SK-N-SH (cell line): Measurements from ENCODE around the gene CEP112. TPM values are rescaled to one million over a fixed set of nuclear protein-coding genes. Genes with fewer than 3 reads are reported as not detected.

ENCODE experiments used
- CTCF ChIA-PET: fragments of 300-600, 350-600 bp; formaldehyde crosslinking; extraction: SDS; loops from one replicate; lab custom pipeline; 2021; lab: Yijun Ruan, JAX
- POLR2A ChIA-PET: fragments of 350-600 bp; sonication (Branson Sonifier 250); formaldehyde crosslinking; extraction: SDS; loops from one replicate; lab custom pipeline; 2020; ENCODE audit warnings: antibody characterized with exemption, inconsistent platforms; lab: Yijun Ruan, JAX
- DNase-seq: peaks from one replicate; pipeline ENCODE4 v3.0.0; 2012
- H2AFZ ChIP-seq: fragments of 200-600 bp; sonication (generic); 2 replicates; pipeline ENCODE4 v1.8.1; 2016; ENCODE audit warnings: antibody characterized with exemption, mild to moderate bottlenecking, low read depth
- H3F3A ChIP-seq: fragments of 200-600 bp; sonication (generic); replicated peaks from 2 replicates; pipeline ENCODE3; 2016; ENCODE audit warnings: antibody characterized with exemption, mild to moderate bottlenecking; ENCODE audit not compliant: insufficient read depth
- H3K27ac ChIP-seq, 2 experiments: fragments of 200-500 bp in 1 of 2; fragments of 200-600 bp in 1 of 2; sonication (Bioruptor generic) in 1 of 2; sonication (generic), shearing (Covaris generic) in 1 of 2; 2 replicates each; pipeline versions ENCODE4 v1.5.1 to v1.6.1; 2014 to 2016; ENCODE audit warnings: low read depth in 2 of 2, inconsistent platforms in 1 of 2, low read length in 1 of 2, mild to moderate bottlenecking in 1 of 2, mixed read lengths in 1 of 2
- H3K27me3 ChIP-seq: fragments of 200-600 bp; sonication (generic), shearing (Covaris generic); 2 replicates; pipeline ENCODE4 v1.6.1; 2016; ENCODE audit warnings: mixed run types; ENCODE audit not compliant: insufficient read depth
- H3K36me3 ChIP-seq, 2 experiments: fragments of 200-500 bp in 1 of 2; fragments of 200-600 bp in 1 of 2; sonication (Bioruptor generic) in 1 of 2; sonication (generic) in 1 of 2; replicated peaks in 1 of 2; 2 replicates each; pipeline versions ENCODE3 to v1.5.1; 2014 to 2016; ENCODE audit warnings: low read length in 1 of 2, mild to moderate bottlenecking in 1 of 2; ENCODE audit not compliant: insufficient read depth in 2 of 2, control insufficient read depth in 1 of 2
- H3K4me1 ChIP-seq, 2 experiments: fragments of 200-500 bp in 1 of 2; fragments of 200-600 bp in 1 of 2; sonication (Bioruptor generic) in 1 of 2; sonication (generic), shearing (Covaris generic) in 1 of 2; 2 replicates each; pipeline versions ENCODE4 v1.5.1 to v1.6.1; 2014 to 2016; ENCODE audit warnings: low read depth in 1 of 2, low read length in 1 of 2, mixed run types in 1 of 2; ENCODE audit not compliant: insufficient read depth in 2 of 2, control insufficient read depth in 1 of 2
- H3K4me2 ChIP-seq: fragments of 200-600 bp; sonication (generic), shearing (Covaris generic); 2 replicates; pipeline ENCODE4 v1.6.1; 2017; ENCODE audit warnings: mixed run types
- H3K4me3 ChIP-seq, 2 experiments: fragments of 200-500 bp in 1 of 2; fragments of 200-600 bp in 1 of 2; sonication (Bioruptor generic) in 1 of 2; sonication (generic), shearing (Covaris generic) in 1 of 2; 2 replicates each; pipeline versions ENCODE4 v1.5.1 to v1.8.1; 2014 to 2016; ENCODE audit warnings: low read depth in 2 of 2, inconsistent platforms in 1 of 2, low read length in 1 of 2, mild to moderate bottlenecking in 1 of 2, mixed read lengths in 1 of 2, moderate library complexity in 1 of 2
- H3K79me2 ChIP-seq: fragments of 200-600 bp; sonication (generic); 2 replicates; pipeline ENCODE4 v1.8.1; 2017; ENCODE audit warnings: mild to moderate bottlenecking; ENCODE audit not compliant: insufficient read depth
- H3K9ac ChIP-seq: fragments of 200-600 bp; sonication (generic); 2 replicates; pipeline ENCODE4 v1.6.1; 2017; ENCODE audit warnings: mixed run types
- H3K9me2 ChIP-seq: fragments of 200-600 bp; sonication (generic); 2 replicates; pipeline ENCODE4 v1.6.1; 2017; ENCODE audit warnings: mixed run types
- H3K9me3 ChIP-seq: fragments of 200-600 bp; sonication (generic); 2 replicates; pipeline ENCODE4 v1.6.1; 2017; ENCODE audit warnings: mixed run types, mild to moderate bottlenecking, moderate library complexity
- H4K20me1 ChIP-seq: fragments of 200-600 bp; sonication (generic); 2 replicates; pipeline ENCODE4 v1.6.1; 2017; ENCODE audit warnings: mild to moderate bottlenecking, mixed run types; ENCODE audit not compliant: insufficient read depth
- EP300 ChIP-seq, 2 experiments: IDR thresholded peaks; 2 replicates each; pipeline versions ENCODE4 v1.4.0 to v1.6.1; 2012; ENCODE audit warnings: borderline replicate concordance in 1 of 2, low read depth in 1 of 2, low read length in 1 of 2
- EZH2phosphoT487 ChIP-seq: fragments of 200-600 bp; sonication (generic); IDR thresholded peaks from 2 replicates; pipeline ENCODE4 v1.6.1; 2017; ENCODE audit warnings: low read depth, mixed run types, mild to moderate bottlenecking, antibody characterized with exemption, moderate library complexity, borderline replicate concordance
- FOSL2 ChIP-seq: IDR thresholded peaks from 2 replicates; pipeline ENCODE4 v1.4.0; 2012; ENCODE audit warnings: low read depth, mild to moderate bottlenecking, moderate library complexity, borderline replicate concordance
- FOXJ3 ChIP-seq: sonication (generic); formaldehyde crosslinking; IDR thresholded peaks from 2 replicates; pipeline ENCODE4 v1.5.1; 2020; ENCODE audit warnings: mild to moderate bottlenecking, missing genetic modification reagents
- GABPA ChIP-seq: IDR thresholded peaks from 2 replicates; pipeline ENCODE4 v1.4.0; 2012; ENCODE audit warnings: low read depth, mild to moderate bottlenecking
- IRF3 ChIP-seq: fragments of 150-350 bp; IDR thresholded peaks from 2 replicates; pipeline ENCODE4 v1.6.1; 2016; ENCODE audit warnings: mild to moderate bottlenecking, low read depth, low read length
- MXI1 ChIP-seq: IDR thresholded peaks from 2 replicates; pipeline ENCODE4 v1.6.1; 2012; ENCODE audit warnings: mild to moderate bottlenecking, low read depth, low read length, improper control_type of control experiment
- NFIC ChIP-seq: IDR thresholded peaks from 2 replicates; pipeline ENCODE4 v1.4.0; 2012; ENCODE audit warnings: borderline replicate concordance
- PBX3 ChIP-seq: IDR thresholded peaks from 2 replicates; pipeline ENCODE4; 2012
- POLR2AphosphoS5 ChIP-seq: IDR thresholded peaks from 2 replicates; pipeline ENCODE4 v1.6.1; 2012; ENCODE audit warnings: low read depth, low read length
- RAD21 ChIP-seq: IDR thresholded peaks from 2 replicates; pipeline ENCODE4 v1.6.1; 2012; ENCODE audit warnings: mild to moderate bottlenecking, low read length
- REST ChIP-seq: IDR thresholded peaks from 2 replicates; pipeline ENCODE4 v1.6.1; 2012; ENCODE audit warnings: mild to moderate bottlenecking, low read depth, low read length, moderate library complexity
- RFX5 ChIP-seq: IDR thresholded peaks from 2 replicates; pipeline ENCODE4 v1.6.1; 2012; ENCODE audit warnings: mild to moderate bottlenecking, improper control_type of control experiment, low read length
- RXRA ChIP-seq: IDR thresholded peaks from 2 replicates; pipeline ENCODE4 v1.4.0; 2012; ENCODE audit warnings: low read depth, mild to moderate bottlenecking, borderline replicate concordance
- SMC3 ChIP-seq: IDR thresholded peaks from 2 replicates; pipeline ENCODE4 v1.6.1; 2012; ENCODE audit warnings: low read depth, low read length, improper control_type of control experiment
- TCF12 ChIP-seq: IDR thresholded peaks from 2 replicates; pipeline ENCODE4 v1.4.0; 2012
- USF2 ChIP-seq: fragments of 150-350 bp; IDR thresholded peaks from 2 replicates; pipeline ENCODE4 v1.6.1; 2017; ENCODE audit warnings: antibody characterized with exemption, low read length, low read depth, borderline replicate concordance
- WGBS: methylation state at CpG from one replicate; pipeline ENCODE4 v1.1.6; 2017; ENCODE audit warnings: low lambda C conversion rate; 5-methylcytosine and 5-hydroxymethylcytosine counted together
- polyA plus RNA-seq, 3 experiments: library from polyadenylated mRNA; depleted of rRNA; stranded (reverse); fragments of >200 nt; gene quantifications; 2 replicates each; pipeline ENCODE4 v1.2.3, GENCODE V29; 2012
- TF ChIP-seq, protein P1 (sequence below): fragments of 200-600 bp; sonication (generic); IDR thresholded peaks from 2 replicates; pipeline ENCODE4 v1.6.1; 2017; ENCODE audit warnings: antibody characterized with exemption, mild to moderate bottlenecking, moderate library complexity

Gene CEP112
- polyA plus RNA-seq, 1 of the 3 experiments (the other 2 are of a cell fraction), result 7.9 TPM

GRCh38 chr17:66187718-66188117, 4.2 kb downstream of the CEP112 start:
- Histone ChIP-seq H3K4me2 (no peak overlapping the region), H3K4me3 (no peak overlapping the region), H2AFZ (no peak overlapping the region), H3K9ac (no peak overlapping the region), H3K36me3 (peaks cover 2 to 6% of the 10 kb centered on the region in 2 experiments), H3K27ac (no peak overlapping the region), H3K27me3 (no peaks in the 10 kb centered on the region), H3K79me2 (peaks cover 45% of the 10 kb centered on the region), H3F3A (peaks cover 14% of the 10 kb centered on the region), H3K4me1 (peaks cover 7 to 8% of the 10 kb centered on the region in 2 experiments; a peak in 3 of 4 replicates), H3K9me3 (no peaks in the 10 kb centered on the region), H3K9me2 (no peaks in the 10 kb centered on the region), H4K20me1 (no peaks in the 10 kb centered on the region)
- ChIA-PET POLR2A (no interaction called here), CTCF (interaction anchor here (1.4 to 2.8 kb wide), 4 partner anchors 13 to 379 kb away, joined by 3 to 12 read pairs (median 5); no protein-coding TSS in a partner anchor)
- TF ChIP-seq TCF12 (no peak), FOXJ3 (CRISPR knock-in tag) (no peak), RXRA (no peak), RFX5 (no peak)
- WGBS, result 95% methylated on average over 2 of the region's 2 CpGs
- no peak for DNase-seq

GRCh38 chr17:66185862-66186261, 6.1 kb downstream of the CEP112 start:
- ChIA-PET POLR2A (no interaction called here), CTCF (interaction anchor here (1.0 to 1.1 kb wide), 2 partner anchors 20 to 630 kb away, joined by 3 read pairs; no protein-coding TSS in a partner anchor)
- Histone ChIP-seq H3K4me1 (peaks cover 4 to 7% of the 10 kb centered on the region in 2 experiments; a peak in 3 of 4 replicates), H3K27me3 (no peaks in the 10 kb centered on the region), H4K20me1 (no peaks in the 10 kb centered on the region), H3K4me2 (no peak overlapping the region), H3K9me2 (no peaks in the 10 kb centered on the region), H3F3A (peaks cover 3% of the 10 kb centered on the region), H3K9ac (no peak overlapping the region), H3K27ac (no peak overlapping the region), H2AFZ (no peak overlapping the region), H3K4me3 (no peak overlapping the region), H3K36me3 (peaks cover 18 to 24% of the 10 kb centered on the region in 2 experiments), H3K79me2 (peaks cover 45% of the 10 kb centered on the region), H3K9me3 (no peaks in the 10 kb centered on the region; the same call in 1 of the 2 replicates)
- WGBS, result 93% methylated on average over 4 of the region's 4 CpGs
- DNase-seq, result no peak
- TF ChIP-seq, protein P1, sequence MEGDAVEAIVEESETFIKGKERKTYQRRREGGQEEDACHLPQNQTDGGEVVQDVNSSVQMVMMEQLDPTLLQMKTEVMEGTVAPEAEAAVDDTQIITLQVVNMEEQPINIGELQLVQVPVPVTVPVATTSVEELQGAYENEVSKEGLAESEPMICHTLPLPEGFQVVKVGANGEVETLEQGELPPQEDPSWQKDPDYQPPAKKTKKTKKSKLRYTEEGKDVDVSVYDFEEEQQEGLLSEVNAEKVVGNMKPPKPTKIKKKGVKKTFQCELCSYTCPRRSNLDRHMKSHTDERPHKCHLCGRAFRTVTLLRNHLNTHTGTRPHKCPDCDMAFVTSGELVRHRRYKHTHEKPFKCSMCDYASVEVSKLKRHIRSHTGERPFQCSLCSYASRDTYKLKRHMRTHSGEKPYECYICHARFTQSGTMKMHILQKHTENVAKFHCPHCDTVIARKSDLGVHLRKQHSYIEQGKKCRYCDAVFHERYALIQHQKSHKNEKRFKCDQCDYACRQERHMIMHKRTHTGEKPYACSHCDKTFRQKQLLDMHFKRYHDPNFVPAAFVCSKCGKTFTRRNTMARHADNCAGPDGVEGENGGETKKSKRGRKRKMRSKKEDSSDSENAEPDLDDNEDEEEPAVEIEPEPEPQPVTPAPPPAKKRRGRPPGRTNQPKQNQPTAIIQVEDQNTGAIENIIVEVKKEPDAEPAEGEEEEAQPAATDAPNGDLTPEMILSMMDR, result no peak
- no peak for TF ChIP-seq GABPA
- TF ChIP-seq RXRA, result no peak
- no peak for TF ChIP-seq NFIC
- TF ChIP-seq PBX3, result no peak
- TF ChIP-seq SMC3, result no peak
- no peak for TF ChIP-seq FOSL2
- no peak for TF ChIP-seq RAD21
- TF ChIP-seq MXI1, result no peak
- TF ChIP-seq POLR2AphosphoS5, result no peak
- TF ChIP-seq USF2, result no peak
- no peak for TF ChIP-seq EP300 (IDR thresholded peaks at IDR 0.05; ENCODE audit: borderline replicate concordance in 1 of 2, low read depth in 1 of 2, low read length in 1 of 2)
- no peak for TF ChIP-seq REST
- no peak for TF ChIP-seq IRF3
- no peak for TF ChIP-seq EZH2phosphoT487
